Measurements from ENCODE around the gene CLTB.

The CLTB gene

GRCh38 chr5:176400382-176401156 lies 15.8 kb downstream of the CLTB start:
- no peak for DNase-seq

- DNase-seq = no peak
Observed at GRCh38 chr5:176397736-176398420, 18.5 kb downstream of the CLTB start.

- DNase-seq = no peak
Observed at GRCh38 chr5:176396330-176396729, 20.0 kb downstream of the CLTB start.

- no peak for DNase-seq
Observed at GRCh38 chr5:176394881-176395675, 21.3 kb downstream of the CLTB start.

- DNase-seq = no peak
Observed at GRCh38 chr5:176394096-176394495, 22.2 kb downstream of the CLTB start.

GRCh38 chr5:176392526-176392925 lies 23.8 kb downstream of the CLTB start:
- DNase-seq = no peak

GRCh38 chr5:176391999-176392398 lies 24.3 kb downstream of the CLTB start:
- no peak for DNase-seq

GRCh38 chr5:176391479-176391878 lies 24.9 kb downstream of the CLTB start:
- no peak for DNase-seq

- no peak for DNase-seq
Observed at GRCh38 chr5:176389135-176390123, 26.9 kb downstream of the CLTB start.

GRCh38 chr5:176388444-176389134 lies 27.8 kb downstream of the CLTB start, which contains the start of the genes HIGD2A and NOP16:
Gene HIGD2A (plus strand): TSS chr5:176388751. CDS start chr5:176388820, 69 bp downstream.
Gene NOP16 (minus strand): TSS chr5:176388598. CDS start chr5:176388539, 59 bp downstream.
- peak; percentile 85 for DNase-seq

- DNase-seq = no peak
Observed at GRCh38 chr5:176388003-176388443, 28.3 kb downstream of the CLTB start.

- DNase-seq = no peak
Observed at GRCh38 chr5:176387384-176387925, 28.9 kb downstream of the CLTB start.

GRCh38 chr5:176386491-176386890 lies 29.8 kb downstream of the CLTB start:
- DNase-seq = no peak

GRCh38 chr5:176384991-176385390 lies 31.3 kb downstream of the CLTB start:
- no peak for DNase-seq

- DNase-seq = no peak
Observed at GRCh38 chr5:176384366-176384930, 31.9 kb downstream of the CLTB start.

- no peak for DNase-seq
Observed at GRCh38 chr5:176383961-176384360, 32.4 kb downstream of the CLTB start.

GRCh38 chr5:176383248-176383905 lies 33.0 kb downstream of the CLTB start:
- no peak for DNase-seq

- DNase-seq = no peak
Observed at GRCh38 chr5:176382721-176383120, 33.6 kb downstream of the CLTB start.

- DNase-seq = no peak
Observed at GRCh38 chr5:176381979-176382378, 34.4 kb downstream of the CLTB start.

- no peak for DNase-seq
Observed at GRCh38 chr5:176381423-176381822, 34.9 kb downstream of the CLTB start.

All from DMS153 (cell line).